Stimulated activated CD8-positive, alpha-beta memory T cell treated with anti-CD3 and anti-CD28 coated beads, Interleukin-2, amount 100 ng/mL, for 48 hours (primary cell): ENCODE data around the gene DAAM1.

Experiments
- DNase-seq, 2 donors: peaks; one replicate each; pipeline ENCODE4 v3.0.0-alpha.2; 2020; ENCODE audit warnings: low read depth in 2 of 2

DAAM1 gene

DNA sequence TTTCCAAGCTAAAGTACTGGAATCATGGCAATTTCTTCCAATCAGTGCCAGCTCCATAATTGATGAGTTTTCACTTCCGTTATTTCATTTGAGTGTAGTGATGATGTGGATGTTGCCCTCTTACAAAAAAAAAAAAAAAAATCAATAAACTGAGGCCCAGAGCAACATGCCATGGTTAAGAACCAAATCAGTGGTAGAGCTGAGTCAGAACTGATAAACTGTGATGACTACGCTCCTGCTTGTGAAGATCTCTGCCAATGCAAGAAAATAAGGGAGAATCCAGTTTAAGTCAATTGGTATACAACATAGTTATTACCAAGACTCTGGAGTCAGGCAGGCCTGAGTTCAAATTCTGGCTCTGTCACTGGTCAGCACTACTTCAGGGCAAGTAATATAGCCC is 174.0 kb downstream of the DAAM1 start:
- DNase-seq, result no peak

DNA sequence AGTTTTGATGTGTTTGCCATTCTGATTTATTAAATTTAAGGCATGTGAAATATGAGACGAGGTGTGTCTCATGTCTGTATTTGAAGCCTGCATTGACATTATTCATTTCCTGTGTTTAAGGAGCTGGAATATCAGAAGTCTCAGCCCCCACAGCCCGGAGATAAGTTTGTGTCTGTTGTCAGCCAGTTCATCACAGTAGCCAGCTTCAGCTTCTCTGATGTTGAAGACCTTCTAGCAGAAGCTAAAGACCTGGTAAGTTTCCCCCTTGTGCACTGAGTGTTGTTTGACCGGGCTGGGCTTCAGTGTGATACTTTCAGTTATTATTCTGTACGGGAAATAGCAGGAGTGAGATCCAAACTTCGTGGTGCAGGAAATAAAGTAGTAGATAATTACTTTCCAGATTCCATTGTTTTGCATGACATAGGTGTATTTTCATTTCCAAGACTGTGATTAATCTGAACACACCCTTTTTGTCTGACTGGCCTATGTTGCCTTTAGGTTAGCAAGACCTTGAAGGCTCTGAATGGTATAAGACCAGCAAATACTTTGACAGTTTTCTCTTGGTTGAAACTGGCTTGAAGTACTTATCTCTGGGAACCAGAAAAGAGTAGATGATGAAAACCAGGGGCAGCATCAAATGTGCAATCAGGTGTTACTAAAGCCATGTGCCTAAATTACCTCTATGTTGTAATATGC is 175.2 kb downstream of the DAAM1 start:
- no peak for DNase-seq

DNA sequence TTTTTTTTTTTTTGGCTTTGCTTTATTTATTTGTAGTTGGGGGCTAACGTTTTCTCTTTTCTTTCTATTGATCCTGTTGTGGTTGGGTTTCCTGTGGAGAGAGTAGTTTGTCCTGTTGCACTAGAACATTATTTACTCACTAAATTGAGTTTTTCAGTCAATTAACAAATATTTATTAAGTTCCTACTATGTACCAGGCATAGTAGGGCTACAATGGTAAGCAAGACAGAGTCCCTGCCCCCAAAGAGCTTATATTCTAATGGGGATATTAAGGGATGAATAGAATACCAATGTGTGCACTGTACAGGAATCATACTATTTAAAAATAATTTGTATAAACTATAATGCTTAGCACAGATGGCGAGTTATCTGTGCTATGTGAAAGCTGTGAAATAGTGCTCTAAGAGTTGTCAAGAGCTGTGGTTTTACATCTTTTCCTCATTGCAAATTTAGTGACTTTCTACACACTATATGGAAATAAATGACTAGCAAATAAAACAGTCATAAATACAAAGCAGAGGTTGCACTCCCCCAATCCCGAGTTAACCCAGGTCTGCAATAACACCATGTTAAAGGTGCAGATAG is 181.8 kb downstream of the DAAM1 start:
- no peak for DNase-seq

DNA sequence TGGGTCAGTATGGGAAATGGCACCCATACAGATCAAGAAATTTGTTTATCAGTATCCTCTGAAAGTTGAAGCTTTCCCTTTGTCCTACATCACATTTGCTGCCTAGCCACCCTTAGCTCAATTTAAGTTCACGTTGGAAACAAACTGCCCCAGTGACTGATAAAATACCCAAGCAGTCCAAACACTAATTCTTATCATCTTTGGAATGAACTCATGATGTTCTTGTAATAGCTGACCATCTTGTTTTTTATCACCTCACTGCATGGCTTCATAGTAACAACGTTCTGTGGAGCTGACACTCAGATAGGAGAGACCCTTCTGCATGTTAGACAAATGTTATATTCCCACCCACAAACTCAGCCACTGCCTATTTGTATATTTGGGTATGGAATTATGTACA is 183.3 kb downstream of the DAAM1 start:
- DNase-seq, result no peak

DNA sequence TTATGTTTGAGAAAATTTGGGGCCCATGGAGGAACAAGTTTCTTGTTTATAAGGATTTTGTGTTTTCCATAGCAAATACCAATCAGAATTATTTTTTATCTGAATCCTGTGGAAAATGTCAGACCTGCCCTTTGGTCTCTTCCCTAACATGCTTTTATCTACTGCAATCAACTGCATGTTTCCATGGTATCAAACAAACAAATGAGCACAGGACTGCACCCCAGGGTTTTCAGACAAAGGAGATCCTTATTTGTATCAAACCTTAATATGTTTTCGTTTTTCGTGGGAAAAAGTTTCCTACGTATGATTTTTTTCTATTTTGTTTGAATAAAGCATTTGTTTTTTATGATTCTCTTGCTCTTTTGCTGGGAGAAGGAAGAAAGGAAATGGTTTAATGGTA is 185.6 kb downstream of the DAAM1 start:
- no peak for DNase-seq

DNA sequence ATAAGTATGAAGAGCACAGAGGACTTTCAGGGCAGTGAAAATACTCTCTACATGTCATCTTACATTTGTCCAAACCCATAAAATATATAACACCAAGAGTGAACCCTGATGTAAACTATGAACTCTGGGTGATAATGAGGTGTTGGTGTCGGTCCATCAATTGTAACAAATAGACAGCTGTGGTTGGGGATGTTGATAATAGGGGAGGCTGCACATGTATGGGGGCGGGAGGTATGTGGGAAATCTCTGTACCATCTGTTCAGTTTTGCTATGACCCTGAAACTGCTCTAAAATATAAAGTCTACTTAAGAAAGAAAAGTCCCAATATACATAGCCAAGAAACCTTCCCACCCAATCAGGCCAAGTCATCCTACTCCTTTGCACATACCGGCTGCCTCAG is 188.2 kb downstream of the DAAM1 start:
- no peak for DNase-seq

DNA sequence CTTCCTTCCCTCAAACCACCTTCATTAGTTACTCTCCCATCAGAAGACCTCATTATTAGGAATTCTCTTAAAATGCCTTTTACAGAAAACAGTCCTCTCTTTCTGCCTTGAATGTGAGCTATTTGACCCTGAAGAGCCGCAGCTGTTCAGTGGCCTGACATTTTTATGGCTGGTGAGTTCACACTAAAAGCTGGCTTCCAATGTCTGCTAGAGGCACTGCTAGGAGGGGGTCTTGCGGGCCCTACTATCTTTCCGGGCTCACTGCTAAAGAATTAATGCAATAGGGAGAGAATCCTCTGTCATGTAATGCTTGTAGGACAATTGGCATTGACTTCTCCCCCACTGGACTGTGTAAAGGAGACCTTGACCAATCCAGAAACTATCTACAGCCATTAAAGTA is 189.0 kb downstream of the DAAM1 start:
- DNase-seq, result no peak

DNA sequence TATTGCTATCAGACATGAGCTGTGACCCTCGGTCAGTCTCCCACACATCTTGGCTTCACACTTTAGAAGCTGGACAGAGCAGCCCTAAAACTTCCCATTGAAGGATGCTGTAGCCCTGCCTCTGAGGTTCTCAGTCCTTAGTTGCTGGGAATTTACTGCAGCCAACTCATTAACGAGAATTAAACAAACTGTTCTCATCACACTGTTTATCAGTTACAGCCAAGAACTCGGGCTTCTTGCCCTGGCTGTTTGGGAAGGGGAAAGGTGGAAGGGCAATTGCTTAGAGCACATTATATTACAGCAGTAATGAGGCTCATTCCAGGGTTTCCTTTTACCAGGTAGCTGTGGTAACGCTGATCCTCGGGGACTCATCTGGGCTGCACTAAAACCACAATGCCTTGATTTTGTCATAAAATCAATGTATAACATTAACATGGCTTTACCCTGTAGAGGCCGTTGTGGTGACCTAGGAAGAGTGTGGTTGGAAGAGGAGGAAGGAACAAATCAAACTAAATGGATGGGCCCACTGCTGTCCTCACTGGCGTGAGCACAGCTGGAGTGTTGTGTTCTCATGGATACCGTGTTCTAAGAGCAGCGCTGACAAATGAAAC is 189.6 kb downstream of the DAAM1 start:
- DNase-seq, result no peak

DNA sequence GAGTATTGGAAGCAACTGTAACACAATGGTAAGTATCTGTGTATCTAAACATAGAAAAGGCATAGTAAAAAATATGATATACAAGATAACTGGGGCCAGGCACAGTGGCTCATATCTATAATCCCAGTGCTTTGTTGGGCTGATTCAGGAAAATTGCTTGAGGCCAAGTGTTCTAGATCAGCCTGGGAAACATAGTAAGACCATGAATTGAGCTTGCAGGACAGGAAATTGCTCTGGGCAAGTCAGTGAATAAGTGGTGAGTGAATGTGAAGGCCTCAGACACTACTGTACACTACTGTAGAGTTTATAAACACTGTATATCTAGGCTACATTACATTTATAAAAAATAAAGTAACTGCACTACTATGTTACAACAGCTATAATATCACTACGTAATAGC is 201.5 kb downstream of the DAAM1 start:
- DNase-seq, result no peak

DNA sequence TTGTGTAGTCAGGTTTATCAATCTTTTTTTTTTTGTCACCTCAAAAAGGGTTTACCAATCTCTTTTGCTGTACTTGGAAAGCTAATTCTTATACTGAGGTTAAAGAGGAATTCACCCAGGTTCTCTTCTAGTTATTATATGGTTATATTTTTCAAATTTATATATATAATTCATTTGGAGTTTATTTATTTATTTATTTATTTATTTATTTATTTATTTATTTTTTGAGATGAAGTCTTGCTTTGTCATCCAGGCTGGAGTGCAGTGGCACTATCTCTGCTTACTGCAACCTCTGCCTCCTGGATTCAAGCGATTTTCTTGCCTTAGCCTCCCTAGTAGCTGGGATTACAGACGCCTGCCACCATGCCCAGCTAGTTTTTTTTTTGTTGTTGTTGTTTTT is 202.9 kb downstream of the DAAM1 start:
- DNase-seq, result no peak

DNA sequence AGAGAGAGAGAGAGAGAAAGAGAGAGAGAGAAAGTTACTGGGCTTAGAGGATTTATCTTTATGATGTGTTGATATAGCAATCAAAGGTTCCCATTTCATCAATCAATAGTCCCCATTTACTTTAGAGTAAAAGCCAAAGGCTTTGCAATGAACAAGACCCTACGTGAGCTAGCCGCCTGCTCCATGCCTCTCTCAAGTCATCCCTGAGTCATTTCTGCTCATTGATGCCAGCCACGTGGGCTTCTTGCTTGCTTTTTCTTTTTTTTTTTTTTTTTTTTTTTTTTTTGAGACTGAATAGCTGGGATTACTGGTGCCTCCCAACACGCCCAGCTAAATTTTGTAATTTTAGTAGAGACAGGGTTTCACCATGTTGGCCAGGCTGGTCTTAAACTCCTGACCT is 205.8 kb downstream of the DAAM1 start:
- no peak for DNase-seq

DNA sequence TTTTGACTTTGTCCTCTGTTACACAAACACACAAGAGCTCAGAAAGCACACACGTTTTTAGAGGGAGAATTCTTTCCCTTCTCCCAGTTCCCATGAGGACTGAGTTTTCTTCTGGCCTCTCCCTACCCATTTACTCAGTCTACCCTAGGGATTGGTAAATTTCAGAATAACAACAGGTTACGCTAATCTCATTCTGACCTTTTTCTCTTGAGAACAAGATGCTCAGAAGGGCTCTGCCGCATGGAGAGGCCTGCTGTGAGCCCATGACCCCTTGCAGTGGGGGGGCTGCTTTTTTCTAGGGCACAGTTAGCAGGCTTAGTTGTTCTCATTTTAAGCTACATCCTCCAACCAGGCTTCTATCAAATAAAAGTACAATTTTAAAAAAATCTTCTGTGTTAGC is 207.2 kb downstream of the DAAM1 start:
- no peak for DNase-seq

DNA sequence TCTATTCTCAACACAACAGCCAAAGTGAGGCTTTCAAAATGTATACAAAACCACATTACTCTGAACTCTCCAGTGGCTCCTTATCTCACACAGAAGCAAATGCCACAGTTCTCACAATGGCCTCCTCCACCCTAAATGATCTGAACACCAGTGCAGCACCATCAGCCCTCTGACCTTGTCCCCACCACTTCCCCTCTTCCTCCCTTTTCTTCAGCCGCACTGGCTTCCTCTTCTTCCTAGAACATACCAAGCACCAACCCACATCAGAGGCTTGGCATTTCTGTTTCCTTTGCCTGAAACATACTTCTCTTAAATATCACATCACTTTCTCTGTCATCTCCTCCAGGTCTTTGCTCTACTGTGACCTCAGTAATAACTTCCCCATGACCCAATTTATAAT is 210.4 kb downstream of the DAAM1 start:
- DNase-seq, result no peak

DNA sequence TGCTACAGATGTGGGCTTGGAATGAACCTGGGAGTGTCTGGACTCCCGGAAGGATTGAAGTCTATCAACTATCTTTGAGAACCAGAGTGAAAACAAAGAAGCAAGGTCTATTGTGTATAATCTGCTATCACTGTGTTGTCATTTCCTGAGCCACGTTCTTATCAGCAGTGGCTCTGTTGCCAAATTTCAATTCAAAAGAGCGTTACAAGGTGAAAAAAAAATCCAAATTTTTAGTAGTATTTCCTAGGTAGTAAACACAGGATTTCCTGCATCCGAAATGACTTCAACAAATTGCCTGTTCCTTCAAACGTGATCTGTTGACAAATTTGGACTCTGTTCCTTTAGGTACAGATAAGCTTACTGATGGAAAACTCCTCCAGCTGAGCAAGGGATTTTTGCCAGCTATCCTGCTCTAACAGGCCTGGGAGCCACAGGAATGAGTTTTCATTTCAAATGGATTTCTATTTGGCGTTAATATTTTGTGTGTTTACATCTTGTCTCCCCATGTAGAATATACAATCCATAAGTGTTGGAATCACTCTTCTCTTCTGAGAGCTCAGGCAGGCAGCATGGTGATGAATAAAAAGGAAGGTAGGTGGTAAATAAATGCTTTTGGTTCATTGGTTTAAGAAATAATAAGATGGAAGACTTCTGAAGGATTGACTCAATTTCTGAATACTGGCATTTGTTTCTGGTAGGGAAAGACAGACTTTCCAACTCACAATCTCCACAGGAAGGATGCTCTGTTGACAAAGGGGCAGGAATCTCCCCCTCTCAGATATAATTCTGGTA is 218.2 kb downstream of the DAAM1 start:
- DNase-seq, result no peak

DNA sequence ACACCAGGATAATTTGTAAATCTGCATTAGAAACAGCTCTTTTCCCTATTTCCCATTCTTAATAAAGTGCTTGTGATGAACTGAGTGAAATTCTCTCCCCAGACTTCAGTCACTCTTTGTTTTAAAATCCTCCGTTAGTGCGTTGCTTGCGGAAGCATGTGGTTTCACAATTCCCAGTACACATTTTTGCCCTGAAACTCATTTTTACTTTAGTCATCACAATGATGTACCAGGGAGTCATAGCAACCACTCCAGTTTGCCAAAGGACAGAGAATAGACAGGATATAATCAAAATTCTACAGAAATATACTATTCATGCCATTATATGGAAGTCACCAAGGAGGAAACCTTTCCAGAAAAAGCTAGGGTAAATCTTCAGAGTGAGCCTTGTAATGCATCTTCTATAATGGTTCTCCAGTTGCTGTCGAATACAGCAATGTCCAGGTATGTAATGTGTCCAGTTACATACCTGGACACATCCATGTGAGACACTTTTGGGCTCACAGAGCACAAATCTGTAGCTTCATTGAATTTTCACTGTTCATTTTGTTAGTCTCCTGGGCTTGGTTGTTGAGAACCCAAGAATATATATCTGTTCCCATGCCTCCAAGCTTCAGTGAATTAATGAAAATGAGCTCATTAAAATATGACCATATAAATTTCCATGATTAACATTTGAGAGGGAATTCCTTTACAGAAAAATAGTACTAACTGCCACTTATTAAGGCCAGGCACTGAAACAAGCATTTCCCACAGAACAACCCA is 219.0 kb downstream of the DAAM1 start:
- no peak for DNase-seq

DNA sequence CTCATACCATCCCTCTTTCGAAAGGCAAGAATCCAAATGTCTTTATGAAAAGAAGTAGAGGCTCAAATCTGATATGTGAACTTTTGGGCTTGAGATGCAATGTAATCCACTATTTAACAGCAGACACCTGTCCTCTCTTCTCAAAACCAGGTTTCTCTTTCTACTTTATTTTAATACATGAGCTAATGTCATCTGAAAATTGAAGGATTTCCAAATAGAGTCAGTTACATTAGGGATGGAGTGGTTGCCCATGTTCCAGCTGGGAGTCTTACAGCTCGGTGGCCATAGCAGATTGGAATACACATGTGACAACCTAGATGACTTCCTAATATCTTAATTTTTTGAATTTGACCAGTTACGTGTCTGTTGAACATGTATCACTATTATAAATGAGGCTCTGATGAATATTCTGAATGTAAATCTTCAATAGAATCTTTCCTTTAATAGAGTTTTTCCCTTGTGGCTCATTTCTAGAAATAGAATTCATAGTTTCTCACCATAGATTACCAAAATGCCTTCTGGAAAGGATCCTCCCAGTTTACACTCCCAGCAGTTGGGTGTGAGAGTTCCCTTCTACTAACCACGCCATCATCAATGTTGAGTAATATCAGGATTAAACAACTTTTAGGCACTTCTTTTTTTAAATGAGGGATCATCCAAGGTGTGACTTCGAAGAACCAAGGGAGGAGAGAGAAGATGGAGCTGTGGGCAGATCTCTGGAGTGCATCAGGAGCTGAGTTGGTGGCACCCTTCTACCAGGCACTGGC is 227.6 kb downstream of the DAAM1 start:
- no peak for DNase-seq

DNA sequence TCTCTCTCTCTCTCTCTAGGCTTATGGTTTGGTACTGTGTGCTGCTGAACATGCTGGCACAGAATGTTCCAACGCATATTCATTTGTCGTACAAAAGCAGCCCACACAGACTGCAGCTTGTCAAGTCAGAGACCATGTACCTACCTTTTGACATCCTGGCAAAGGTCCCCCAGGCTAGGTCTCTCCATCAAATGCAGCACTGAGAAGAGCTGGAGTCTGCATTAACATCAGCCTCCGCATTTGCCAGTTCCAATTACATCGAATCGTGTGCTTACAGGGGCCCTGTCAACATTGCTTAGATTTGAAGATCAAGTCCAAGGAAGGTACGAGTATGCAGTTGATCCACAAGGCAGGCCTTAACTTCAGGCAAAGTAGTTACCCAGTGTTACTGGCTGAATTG is 228.8 kb downstream of the DAAM1 start:
- no peak for DNase-seq

DNA sequence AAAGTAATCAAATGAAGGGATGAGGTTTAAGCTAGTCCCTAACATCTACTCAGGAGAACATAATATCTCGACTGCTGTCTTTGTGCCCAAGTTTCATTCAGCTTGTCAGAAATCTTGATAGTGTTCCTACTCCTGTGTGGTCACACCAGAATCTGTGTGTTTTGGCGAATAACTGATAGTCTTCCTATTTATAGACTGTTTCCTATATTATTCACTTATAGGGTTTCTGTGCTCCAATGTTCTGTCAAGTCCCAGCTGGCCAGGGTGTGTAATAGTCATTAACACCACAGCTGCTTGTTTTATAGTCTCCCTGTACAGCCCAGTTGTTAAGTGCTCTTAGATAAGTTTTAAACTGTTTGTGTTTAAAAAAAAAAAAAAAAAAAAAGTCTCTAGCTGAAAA is 230.8 kb downstream of the DAAM1 start:
- no peak for DNase-seq
